NCI-H748 (cell line): ENCODE measurements around the gene CCDC97.
"Not testable (repeated sequence)": the region's sequence is repeated elsewhere in the genome, so short reads cannot be mapped to it uniquely, and the experiment has no call there.

Experiments
- DNase-seq: peaks from one replicate; lab custom pipeline; 2025; ENCODE audit not compliant: unreplicated experiment; lab: John Stamatoyannopoulos, UW

The CCDC97 gene

DNA sequence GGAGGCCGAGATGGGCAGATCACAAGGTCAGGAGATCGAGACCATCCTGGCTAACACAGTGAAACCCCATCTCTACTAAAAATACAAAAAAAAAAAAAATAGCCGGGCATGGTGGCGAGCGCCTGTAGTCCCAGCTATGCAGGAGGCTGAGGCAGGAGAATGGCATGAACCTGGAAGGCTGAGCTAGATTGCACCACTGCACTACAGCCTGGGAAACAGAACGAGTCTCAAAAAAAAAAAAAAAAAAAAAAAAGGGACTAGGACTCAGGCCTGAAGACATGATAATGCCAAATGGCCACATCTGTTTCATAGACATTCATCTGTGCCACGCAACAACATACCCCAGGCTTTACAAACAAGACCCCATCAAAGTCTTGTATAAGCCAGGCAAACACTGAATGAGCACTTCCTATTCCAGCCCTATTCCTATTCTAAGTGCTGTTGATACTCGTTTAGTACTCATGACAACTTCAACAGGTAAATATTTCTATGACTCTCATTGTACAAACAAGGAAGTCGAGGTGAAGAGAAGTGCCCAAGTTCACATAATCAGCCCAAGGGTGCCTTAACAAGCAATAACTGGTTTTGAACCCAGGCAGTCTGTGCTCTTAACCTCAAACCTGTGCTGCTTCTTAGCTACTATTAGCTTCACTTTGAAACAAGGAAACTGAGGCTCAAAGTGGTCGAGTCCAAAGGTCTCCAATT lies 52.3 kb downstream of the CCDC97 start:
- DNase-seq = no peak

DNA sequence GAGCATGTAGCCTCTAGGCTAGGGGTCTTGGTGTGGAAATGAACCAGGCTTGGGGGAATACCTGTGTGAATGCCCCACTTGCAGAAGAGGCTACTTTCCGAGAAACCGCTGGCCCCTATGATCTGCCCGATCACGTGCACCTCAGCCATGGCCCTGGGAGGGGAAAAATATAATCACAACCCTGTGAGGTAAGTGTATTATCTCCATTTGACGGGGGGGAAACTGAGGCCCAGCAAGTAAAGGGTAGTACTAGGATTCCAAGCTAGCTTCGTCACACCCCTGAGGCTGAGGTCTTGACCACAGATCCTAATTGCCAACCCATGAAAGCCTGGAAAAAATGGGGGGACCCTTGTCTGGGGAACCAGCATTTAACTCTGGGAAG lies 53.4 kb downstream of the CCDC97 start:
- DNase-seq = no peak

DNA sequence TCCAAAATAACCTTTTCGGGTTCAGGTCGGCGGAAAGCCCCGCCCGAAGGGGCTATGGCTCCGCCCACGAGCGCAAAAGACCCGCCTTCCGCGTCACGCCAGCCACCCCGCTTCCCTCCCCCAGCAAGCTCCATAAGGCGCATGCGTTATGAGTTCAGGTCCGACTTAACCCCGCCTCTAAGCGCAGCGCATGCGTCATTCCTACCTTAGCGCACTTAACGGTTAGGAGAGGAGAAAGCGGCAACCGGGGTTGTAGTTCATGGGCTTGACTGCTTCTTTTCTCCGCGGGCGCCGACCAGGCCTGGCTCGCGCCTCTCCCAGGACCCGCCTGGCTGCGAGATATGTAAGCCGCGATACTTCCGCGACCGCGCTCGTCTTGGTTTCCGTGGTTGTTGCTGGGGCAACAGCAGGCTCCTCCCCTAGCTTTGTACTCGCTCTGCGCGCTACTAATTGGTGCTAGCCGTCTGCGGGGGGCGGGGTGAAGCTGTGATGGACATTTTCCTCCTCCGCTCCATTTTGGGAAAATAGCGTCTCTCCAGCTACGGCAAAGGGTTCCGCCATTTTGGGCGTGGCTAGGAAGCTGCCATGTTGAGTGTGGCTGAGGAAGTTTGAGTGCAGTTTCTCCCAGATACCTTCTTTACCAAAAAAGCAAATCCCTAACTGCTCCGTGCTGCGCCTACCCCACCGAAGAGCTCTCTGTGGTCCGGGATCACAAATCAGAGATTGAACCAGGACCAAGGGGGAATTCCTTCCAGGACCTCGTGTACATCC lies 54.0 kb downstream of the CCDC97 start, which contains the start of gene B9D2:
TSS of gene B9D2 (minus strand) at position 397 of the 771 bp plus-strand sequence. CDS start 630 bp downstream, outside the sequence.
- DNase-seq = peak; percentile 99

DNA sequence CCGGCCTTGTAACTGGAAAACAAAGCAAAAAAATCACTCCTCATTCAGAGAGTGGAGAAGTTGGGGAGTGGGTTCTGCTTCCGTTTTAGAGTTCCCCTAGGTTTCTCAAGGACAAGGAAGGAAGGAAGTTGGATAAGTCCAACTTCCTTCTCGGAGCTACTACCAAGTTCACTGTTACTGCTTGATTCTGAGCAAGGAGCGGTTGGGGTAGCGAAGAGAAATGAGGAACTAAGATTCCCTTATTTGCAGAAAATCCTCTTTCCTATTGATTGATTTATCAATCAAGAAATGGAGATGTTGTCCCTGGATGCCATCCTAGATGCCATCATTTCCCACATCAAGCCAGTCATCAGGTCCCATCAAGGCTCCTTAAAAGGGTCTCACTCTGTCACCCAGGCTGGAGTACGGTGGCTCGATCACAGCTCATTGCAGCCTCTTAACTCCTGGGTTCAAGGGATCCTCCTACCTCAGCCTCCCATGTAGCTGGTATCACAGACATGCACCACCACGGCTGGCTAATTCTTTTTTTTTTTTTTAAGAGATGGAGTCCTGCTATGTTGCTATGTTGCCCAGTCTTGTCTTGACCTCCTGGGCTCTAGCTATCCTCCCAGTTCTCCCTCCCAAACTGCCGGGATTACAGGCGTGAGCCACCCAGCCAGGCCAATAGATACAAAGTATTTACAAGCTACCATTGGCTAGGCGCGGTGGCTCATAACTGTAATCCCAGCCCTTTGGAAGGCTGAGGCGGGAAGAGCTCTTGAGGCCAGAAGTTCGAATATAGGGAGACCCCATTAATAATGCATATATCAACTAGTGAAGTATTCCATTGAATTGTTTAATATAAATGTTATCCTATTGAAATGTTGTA lies 54.8 kb downstream of the CCDC97 start:
- peak; percentile 21 for DNase-seq

DNA sequence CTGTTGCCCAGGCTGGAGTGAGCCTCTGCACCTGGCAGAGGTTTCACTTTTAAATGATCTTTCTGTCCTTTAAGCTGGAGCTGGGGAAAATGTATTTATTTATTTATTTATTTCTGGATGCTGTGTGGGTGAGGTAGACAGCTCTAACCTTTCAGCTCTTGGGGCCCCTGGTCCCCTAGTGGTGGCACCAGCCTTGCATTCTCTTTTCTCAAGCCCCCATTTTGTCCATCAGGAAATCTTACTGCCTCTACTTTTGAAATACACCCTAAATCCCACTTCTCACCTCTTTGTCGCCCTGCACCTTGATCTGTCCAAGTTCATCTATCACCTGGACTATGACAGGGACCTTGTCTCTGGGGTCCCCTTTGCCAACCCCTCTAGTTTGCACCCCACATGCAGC lies 56.1 kb downstream of the CCDC97 start:
- DNase-seq = no peak

DNA sequence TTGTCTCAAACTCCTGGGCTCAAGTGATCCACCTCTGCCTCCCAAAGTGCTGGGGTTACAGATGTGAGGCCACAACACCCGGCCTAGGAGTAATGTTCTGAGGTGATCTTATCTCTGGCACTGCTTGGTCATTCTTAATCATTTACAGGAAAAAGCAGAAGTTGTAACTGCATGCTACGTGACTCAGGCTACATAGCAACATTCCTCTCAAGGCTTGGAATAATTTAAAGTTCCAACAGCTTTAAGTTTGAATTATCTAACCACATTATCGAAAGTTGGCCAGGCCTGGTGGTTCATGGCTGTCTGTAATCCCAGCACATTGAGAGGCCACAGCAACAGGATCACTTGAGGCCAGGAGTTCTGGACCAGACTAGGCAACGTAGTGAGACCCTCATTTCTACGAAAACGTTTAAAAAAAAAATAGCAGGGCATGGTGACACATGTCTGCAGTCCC lies 57.9 kb downstream of the CCDC97 start:
- no peak for DNase-seq

DNA sequence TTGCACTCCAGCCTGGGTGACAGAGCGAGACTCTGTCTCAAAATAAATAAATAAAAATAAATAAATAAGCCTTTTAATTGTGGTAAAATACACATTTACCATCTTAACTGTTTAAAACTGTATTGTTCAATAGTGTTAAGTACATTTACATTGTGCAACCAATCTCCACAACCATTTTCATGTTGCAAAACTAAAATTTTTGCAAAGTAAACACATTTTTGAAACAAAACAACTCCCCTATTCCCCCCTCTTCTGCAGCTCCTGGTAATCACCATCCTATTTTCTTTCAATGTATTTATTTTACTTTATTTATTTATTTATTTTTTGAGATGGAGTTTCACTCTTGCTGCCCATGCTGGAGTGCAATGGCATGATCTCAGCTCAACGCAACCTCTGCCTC lies 59.8 kb downstream of the CCDC97 start:
- no peak for DNase-seq

DNA sequence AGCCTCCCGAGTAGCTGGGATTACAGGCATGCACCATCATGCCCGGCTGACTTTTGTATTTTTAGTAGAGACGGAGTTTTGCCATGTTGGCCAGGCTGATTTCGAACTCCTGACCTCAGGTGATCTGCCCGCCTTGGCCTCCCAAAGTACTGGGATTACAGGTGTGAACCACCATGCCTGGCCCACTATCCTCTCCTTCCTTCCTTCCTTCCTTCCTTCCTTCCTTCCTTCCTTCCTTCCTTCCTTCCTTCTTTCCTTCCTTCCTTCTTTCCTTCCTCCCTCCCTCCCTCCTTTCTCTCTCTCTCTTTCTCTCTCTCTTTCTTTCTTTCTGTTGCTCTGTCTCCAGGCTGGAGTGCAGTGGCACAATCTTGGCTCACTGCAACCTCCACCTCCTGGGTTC lies 61.1 kb downstream of the CCDC97 start:
- not testable (repeated sequence) for DNase-seq

DNA sequence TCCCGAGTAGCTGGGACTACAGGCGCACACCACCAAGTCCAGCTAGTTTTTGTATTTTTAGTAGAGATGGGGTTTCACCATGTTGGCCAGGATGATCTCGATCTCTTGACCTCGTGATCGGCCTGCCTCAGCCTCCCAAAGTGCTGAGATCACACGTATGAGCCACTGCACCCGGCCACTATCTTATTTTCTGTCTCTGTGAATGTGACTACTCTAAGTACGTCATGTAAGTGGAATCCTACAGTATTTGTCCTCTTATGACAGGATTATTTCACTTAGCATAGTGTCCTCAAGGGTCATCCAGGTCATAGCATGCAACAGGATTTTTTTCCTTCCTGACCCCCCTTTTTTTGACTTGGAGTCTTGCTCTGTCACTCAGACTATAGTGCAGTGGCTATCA lies 61.6 kb downstream of the CCDC97 start:
- DNase-seq = no peak

DNA sequence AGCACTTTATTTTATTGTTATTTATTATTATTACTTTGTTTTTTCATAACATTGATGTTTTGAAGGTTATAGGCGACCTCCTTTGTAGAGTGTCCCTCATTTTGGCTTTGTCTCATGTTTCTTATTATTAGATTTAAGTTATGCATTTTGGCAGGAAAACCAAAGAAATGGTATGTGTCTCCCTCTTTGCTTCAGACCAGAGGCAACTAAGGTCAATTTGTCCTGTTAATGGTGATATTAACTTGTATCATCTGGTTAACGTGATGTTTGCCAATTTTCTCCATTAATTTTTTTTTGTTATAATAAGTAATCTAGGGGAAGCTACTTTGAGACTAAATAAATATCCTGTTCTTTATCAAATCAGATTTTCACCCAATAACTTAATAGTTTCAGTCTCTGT lies 62.5 kb downstream of the CCDC97 start:
- no peak for DNase-seq

DNA sequence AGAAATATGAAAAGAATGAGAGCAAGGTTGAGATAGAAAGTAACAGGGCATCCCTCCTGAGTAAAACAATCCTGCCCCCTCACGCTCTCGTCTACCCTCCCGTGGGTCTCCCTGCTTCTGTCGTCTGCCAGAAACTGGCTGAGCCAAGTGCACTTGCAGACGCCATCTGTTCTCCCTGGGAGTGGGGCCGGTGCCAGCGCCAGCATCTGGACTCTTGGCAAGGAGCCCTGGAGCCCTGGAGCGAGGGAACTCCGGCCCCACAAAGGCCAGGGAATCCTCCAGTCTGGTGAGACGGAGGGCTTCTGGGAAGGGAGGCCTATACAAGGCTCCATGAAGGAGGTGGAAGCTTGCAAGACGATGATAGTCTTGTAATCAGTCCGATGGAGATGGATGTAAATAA lies 64.0 kb downstream of the CCDC97 start:
- DNase-seq = peak; percentile 78
